ENCODE data around the gene C16orf95. TPM values are rescaled to one million over a fixed set of nuclear protein-coding genes. Genes with fewer than 3 reads are reported as not detected.

The C16orf95 gene
- total RNA-seq, 4 donors from 2014 or later: 0.67 to 4.2 (median 2.2) TPM

DNA sequence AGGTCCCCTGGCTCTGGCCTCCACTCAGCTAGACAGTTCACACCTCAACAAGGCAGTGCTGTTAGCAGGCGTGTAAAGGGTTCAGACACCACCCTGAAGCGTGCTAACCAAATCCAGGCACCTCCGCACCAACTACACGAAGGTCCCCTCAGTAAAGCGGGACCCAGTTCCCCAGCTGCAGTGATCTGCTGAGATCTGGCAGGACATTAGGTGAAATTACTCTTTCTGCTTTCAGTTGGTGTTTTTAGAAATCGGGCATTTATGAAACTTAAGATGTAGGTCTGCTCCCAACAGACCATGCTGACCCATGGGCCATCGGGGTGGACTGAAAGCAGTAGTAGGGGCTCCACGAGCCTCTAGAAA is 39.3 kb upstream of the C16orf95 start:
- no peak overlapping the region for H3K27ac ChIP-seq
- H3K4me1 ChIP-seq: peaks cover 0 to 3% (median 0%) of the 10 kb centered on the region in 3 donors
- H3K4me3 ChIP-seq: no peak overlapping the region
- no peak for TF ChIP-seq EP300 (IDR thresholded peaks at IDR 0.05)
- TF ChIP-seq POLR2A (IDR thresholded peaks at IDR 0.05): no peak
- TF ChIP-seq CTCF (IDR thresholded peaks at IDR 0.05): no peak
- TF ChIP-seq POLR2AphosphoS5 (IDR thresholded peaks at IDR 0.05): no peak
- ATAC-seq: no peak
- 93 to 100% methylated on average over 1 to 5 of the region's 8 CpGs for WGBS, 2 donors (ENCODE audit: low coverage in 1 of 2)
- peaks cover 0 to 86% of the 10 kb centered on the region in 2 donors for H3K36me3 ChIP-seq
- H3K9me3 ChIP-seq: no peaks in the 10 kb centered on the region
- H3K27me3 ChIP-seq: no peaks in the 10 kb centered on the region

- ATAC-seq: no peak
- Histone ChIP-seq H3K27me3 (no peaks in the 10 kb centered on the region), H3K4me3 (no peak overlapping the region), H3K4me1 (peaks cover 0 to 9% (median 0%) of the 10 kb centered on the region in 3 donors), H3K9me3 (no peaks in the 10 kb centered on the region), H3K27ac (no peak overlapping the region), H3K36me3 (peaks cover 0 to 64% of the 10 kb centered on the region in 2 donors)
- TF ChIP-seq POLR2A (IDR thresholded peaks at IDR 0.05) (no peak), CTCF (IDR thresholded peaks at IDR 0.05) (no peak), EP300 (IDR thresholded peaks at IDR 0.05) (no peak), POLR2AphosphoS5 (IDR thresholded peaks at IDR 0.05) (no peak)
- WGBS, 2 donors (ENCODE audit: low coverage in 1 of 2): 87 to 94% methylated on average over 7 to 8 of the region's 17 CpGs
Measured at GRCh38 chr16:87353613-87354012, 36.4 kb upstream of the C16orf95 start.

DNA sequence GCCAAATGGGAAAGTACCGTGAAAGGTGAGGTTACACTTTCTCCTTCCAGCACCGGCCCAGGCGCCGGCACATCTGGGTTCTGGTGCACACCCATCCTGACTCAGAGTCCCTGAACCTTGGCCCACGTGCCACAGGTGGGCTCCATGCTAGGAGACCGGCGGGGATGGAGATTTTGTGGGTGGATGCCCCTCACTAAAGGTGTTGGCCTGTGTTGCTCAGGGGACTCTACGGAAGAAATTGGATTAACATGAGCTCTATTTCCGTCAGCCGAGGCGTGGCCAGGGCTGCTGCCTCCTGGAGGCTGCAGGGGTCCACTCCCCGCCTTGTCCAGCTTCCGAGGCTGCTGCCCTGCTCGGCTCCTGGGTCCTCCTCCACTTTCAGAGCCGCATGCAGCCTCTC is 35.6 kb upstream of the C16orf95 start:
- Histone ChIP-seq H3K36me3 (peaks cover 0 to 64% of the 10 kb centered on the region in 2 donors), H3K27ac (no peak overlapping the region), H3K27me3 (no peaks in the 10 kb centered on the region), H3K4me3 (no peak overlapping the region), H3K4me1 (peaks cover 0 to 9% (median 0%) of the 10 kb centered on the region in 3 donors), H3K9me3 (no peaks in the 10 kb centered on the region)
- TF ChIP-seq POLR2A (IDR thresholded peaks at IDR 0.05) (no peak), EP300 (IDR thresholded peaks at IDR 0.05) (no peak), CTCF (IDR thresholded peaks at IDR 0.05) (no peak), POLR2AphosphoS5 (IDR thresholded peaks at IDR 0.05) (no peak)
- ATAC-seq: no peak
- 87 to 100% methylated on average over 1 to 4 of the region's 15 CpGs for WGBS, 2 donors (ENCODE audit: low coverage in 1 of 2)

DNA sequence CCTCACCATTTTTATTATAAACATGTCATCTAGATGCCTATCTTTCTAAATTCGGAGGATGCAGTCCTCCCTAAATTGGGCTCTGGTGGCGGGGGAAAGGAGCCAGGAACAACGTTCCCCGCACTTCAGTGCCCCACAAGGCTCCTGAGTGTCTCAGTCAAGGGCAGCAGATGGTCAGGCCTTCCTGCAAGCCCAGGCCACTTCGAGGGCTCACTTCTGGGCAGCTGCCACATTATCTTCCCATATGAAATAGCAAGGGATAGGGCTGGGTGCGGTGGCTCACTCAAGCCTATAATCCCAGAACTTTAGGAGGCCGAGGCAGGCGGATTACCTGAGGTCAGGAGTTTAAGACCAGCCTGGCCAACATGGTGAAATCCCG is 34.1 kb upstream of the C16orf95 start:
- no peaks in the 10 kb centered on the region for H3K9me3 ChIP-seq
- no peaks in the 10 kb centered on the region for H3K27me3 ChIP-seq
- peaks cover 0 to 9% (median 0%) of the 10 kb centered on the region in 3 donors for H3K4me1 ChIP-seq
- H3K27ac ChIP-seq: no peak overlapping the region
- 69 to 100% methylated on average over 1 to 3 of the region's 9 CpGs for WGBS, 2 donors (ENCODE audit: low coverage in 1 of 2)
- no peak for ATAC-seq
- H3K4me3 ChIP-seq: no peak overlapping the region
- no peak for TF ChIP-seq POLR2A (IDR thresholded peaks at IDR 0.05)
- TF ChIP-seq CTCF (IDR thresholded peaks at IDR 0.05): no peak
- TF ChIP-seq POLR2AphosphoS5 (IDR thresholded peaks at IDR 0.05): no peak
- TF ChIP-seq EP300 (IDR thresholded peaks at IDR 0.05): no peak
- H3K36me3 ChIP-seq: peaks cover 0 to 62% of the 10 kb centered on the region in 2 donors

GRCh38 chr16:87350681-87351319 is 33.6 kb upstream of the C16orf95 start:
- no peak for TF ChIP-seq CTCF (IDR thresholded peaks at IDR 0.05)
- no peak for TF ChIP-seq POLR2A (IDR thresholded peaks at IDR 0.05)
- no peak for TF ChIP-seq POLR2AphosphoS5 (IDR thresholded peaks at IDR 0.05)
- no peak for TF ChIP-seq EP300 (IDR thresholded peaks at IDR 0.05)
- WGBS, 2 donors (ENCODE audit: low coverage in 1 of 2): 62 to 72% methylated on average over 11 to 15 of the region's 23 CpGs
- H3K9me3 ChIP-seq: no peaks in the 10 kb centered on the region
- H3K4me1 ChIP-seq: peaks cover 0 to 13% (median under 1%) of the 10 kb centered on the region in 3 donors
- peaks cover 0 to 62% of the 10 kb centered on the region in 2 donors for H3K36me3 ChIP-seq
- no peaks in the 10 kb centered on the region for H3K27me3 ChIP-seq
- no peak overlapping the region for H3K4me3 ChIP-seq
- peak; percentile 30 for ATAC-seq
- H3K27ac ChIP-seq: no peak overlapping the region
